RWPE1 (cell line): ENCODE results near the gene POU6F2.

Experiments used
- CTCF ChIA-PET: fragments of 350-600 bp; sonication (Branson Sonifier 250); formaldehyde crosslinking; extraction: SDS; loops from one replicate; lab custom pipeline; 2021; lab: Yijun Ruan, JAX
- POLR2A ChIA-PET: fragments of 400-600 bp; formaldehyde crosslinking; extraction: SDS; loops from one replicate; lab custom pipeline; 2020; ENCODE audit warnings: antibody characterized with exemption; ENCODE audit not compliant: low non-redundant PET; lab: Yijun Ruan, JAX
- DNase-seq: peaks from one replicate; pipeline ENCODE4 v3.0.0; 2012; ENCODE audit warnings: low spot score
- H3K27ac ChIP-seq: fragments of 450-650 bp; 2 replicates; pipeline ENCODE4 v1.5.1; 2017
- TF ChIP-seq, protein P1 (sequence below): fragments of 450-650 bp; conservative IDR thresholded peaks from 2 replicates; pipeline ENCODE4 v1.5.1; 2017; ENCODE audit warnings: low read depth, mild to moderate bottlenecking

The POU6F2 gene

DNA sequence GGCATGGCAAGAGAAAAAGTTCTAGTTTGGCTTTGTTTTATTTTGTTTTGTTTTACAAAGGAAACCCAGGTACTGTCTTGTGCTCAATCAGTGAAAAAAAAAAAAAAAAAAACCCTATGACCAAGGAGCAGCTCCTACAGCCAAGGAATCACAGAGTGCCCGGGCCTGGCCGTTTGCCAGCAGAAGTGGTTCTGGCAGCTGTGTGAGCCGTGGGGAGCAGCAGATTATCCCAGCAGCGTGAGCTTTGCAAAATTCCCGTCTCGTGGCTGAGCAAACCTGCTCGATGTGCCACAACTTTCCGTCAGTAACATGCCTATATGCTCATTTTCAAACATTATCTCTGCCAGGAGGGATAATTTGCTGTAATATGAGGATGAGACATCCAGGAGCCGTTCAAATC, 293.7 kb downstream of the POU6F2 start:
- H3K27ac ChIP-seq = no peak overlapping the region
- TF ChIP-seq, protein P1, sequence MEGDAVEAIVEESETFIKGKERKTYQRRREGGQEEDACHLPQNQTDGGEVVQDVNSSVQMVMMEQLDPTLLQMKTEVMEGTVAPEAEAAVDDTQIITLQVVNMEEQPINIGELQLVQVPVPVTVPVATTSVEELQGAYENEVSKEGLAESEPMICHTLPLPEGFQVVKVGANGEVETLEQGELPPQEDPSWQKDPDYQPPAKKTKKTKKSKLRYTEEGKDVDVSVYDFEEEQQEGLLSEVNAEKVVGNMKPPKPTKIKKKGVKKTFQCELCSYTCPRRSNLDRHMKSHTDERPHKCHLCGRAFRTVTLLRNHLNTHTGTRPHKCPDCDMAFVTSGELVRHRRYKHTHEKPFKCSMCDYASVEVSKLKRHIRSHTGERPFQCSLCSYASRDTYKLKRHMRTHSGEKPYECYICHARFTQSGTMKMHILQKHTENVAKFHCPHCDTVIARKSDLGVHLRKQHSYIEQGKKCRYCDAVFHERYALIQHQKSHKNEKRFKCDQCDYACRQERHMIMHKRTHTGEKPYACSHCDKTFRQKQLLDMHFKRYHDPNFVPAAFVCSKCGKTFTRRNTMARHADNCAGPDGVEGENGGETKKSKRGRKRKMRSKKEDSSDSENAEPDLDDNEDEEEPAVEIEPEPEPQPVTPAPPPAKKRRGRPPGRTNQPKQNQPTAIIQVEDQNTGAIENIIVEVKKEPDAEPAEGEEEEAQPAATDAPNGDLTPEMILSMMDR = no peak
- ChIA-PET CTCF (interaction anchor here (0.6 to 0.7 kb wide), 2 partner anchors 12 to 27 kb away, joined by 3 read pairs; no protein-coding TSS in a partner anchor), POLR2A (no interaction called here)
- DNase-seq = no peak

DNA sequence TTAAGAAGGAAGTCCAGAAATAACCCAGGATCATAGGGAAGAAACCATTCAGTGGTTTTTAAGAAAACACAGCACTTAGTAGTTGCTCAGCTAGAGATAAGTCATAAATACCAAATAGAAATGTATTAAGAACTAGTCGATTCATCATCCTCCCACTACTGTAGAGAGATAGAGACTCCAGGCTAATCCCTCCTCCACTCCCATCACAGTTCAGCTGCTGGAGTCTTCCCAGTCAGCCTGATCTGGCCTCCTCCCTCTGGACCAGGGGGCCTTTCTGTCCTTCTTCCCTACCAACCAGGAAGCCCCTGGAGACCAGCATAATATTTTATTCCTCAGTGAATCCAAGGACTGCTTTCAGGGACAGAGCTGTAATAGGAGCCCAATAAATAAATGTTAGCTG, 294.4 kb downstream of the POU6F2 start:
- DNase-seq = no peak
- ChIA-PET POLR2A (no interaction called here), CTCF (interaction anchor here (0.6 kb wide), 1 partner anchor 12 kb away, joined by 3 read pairs; no protein-coding TSS in a partner anchor)
- H3K27ac ChIP-seq = no peak overlapping the region
- TF ChIP-seq, protein P1 = no peak

DNA sequence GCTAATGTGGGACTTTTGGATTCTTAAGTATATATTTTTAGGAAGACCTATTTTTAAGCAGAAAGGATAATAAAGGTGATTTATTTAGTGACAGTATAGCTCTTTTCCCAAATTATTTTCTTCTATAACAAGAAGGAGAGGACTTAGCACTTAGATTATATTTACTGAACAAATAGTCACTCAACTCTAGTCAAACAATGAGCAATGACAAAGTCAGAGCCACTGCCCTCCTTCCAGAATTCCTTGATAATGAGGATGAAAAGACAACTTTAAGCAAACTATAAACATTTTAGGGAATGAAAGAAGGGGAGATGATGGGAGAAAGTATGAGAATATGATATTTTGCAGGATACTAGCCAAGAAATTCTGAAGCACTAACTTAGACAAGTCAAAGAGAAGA, 295.0 kb downstream of the POU6F2 start:
- no peak overlapping the region for H3K27ac ChIP-seq
- DNase-seq = no peak
- TF ChIP-seq, protein P1 = no peak
- ChIA-PET POLR2A (no interaction called here), CTCF (no interaction called here)

DNA sequence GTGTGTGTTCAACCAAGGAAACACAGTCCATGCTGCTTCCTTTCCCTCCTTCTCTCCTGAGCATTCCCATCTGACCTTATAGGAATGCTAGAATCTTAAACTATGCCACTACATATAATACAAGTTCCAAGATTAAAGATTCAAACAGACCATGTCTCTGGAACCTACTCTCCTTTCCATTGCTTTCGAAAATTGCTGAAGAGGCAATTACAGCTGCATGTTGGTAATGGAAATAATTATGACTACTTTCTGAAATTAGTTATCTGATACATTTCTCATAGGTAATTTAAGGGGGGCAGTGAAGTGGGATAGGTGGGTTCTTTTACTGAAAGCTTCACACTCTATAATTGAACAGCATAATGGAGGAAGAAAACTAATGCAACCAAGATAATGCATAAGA, 302.6 kb downstream of the POU6F2 start:
- DNase-seq = no peak
- POLR2A ChIA-PET = no interaction called here
- TF ChIP-seq, protein P1 = no peak
- CTCF ChIA-PET = no interaction called here
- H3K27ac ChIP-seq = no peak overlapping the region

DNA sequence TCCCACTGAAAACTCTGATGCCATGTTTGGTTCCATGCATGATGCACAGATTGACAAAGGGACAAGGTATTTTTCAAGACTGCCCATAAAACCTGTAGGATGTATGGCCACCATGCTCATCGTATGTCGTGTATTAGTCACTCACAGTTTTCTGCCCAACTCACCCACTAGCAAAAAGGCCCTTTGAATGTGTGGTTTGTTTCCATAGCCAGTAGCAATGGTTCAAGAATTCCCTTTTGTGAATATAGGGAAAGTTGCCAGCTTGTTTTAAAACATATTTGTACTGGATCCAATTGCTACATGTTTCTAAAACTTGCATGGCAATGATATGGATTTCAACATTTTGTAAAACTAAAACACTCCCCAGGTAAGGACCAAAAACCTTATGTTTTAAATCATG, 307.5 kb downstream of the POU6F2 start:
- H3K27ac ChIP-seq = no peak overlapping the region
- TF ChIP-seq, protein P1 = no peak
- no peak for DNase-seq
- CTCF ChIA-PET = interaction anchor here (0.7 kb wide), 1 partner anchor 377 kb away, joined by 3 read pairs; no protein-coding TSS in a partner anchor
- POLR2A ChIA-PET = no interaction called here

DNA sequence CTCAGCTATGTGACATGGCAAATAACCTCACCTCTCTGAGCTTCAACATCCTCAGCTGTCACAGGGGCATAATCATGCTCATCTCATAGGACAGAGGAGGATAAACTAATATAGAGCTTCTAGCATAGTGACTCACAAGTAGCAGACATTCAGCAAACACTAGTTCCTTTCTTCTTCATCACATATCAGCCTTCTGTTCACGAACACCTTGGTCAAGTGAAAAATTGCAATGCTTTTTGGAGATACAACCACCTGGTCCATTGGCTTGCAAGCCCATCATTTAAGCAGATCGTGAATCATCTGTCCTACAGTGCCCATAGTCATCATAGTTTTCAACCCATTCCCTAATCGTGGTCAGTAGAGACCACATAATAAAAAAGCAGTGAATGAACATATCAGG, 310.6 kb downstream of the POU6F2 start:
- ChIA-PET POLR2A (no interaction called here), CTCF (interaction anchor here (0.5 kb wide), 1 partner anchor 11 kb away, joined by 3 read pairs; no protein-coding TSS in a partner anchor)
- H3K27ac ChIP-seq = no peak overlapping the region
- TF ChIP-seq, protein P1 = no peak
- DNase-seq = no peak
